ENCODE results near the gene PCDH1.

DNA sequence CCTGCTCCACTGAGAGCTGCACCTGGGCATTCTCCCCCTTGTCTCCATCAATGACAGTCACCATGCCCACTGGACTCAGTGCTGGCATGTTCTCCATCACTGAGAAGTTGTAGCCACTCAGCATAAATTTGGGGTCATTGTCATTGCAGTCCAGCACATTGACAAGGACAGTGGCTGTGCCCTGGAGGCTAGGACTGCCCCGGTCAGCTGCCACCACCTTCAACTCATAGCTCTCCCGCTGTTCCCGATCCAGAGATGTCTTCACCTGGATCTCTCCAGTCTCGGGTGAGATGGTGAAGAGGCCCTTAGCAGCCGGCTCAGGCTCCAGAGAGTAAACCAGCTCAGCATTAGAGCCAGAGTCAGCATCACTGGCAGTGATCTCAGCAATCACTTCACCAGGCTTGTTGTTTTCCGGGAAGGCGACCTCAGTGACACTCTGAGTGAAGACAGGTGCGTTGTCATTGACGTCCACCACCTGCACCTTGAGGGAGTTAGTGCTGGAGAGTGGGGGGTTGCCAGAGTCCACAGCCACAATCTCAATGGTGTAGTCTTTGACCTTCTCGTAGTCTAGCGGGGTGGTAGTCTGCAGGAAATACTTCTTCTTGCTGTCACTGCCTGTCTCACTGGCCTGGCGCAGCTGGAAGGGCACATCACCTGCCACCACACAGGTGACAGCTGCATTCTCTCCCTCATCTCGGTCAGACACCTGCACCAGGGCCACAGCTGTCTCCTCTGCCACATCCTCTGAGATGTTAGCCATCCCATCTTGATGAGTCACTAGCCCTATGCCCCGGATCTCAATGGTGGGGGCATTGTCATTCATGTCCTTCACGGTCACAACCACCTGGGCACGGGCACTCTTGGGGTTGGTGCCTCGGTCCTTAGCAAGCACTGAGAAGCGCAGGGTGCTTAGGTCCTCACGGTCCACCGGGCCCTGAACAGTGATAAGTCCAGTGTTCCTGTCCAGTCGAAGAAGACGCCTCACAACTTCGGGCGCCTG, 13.5 kb downstream of the PCDH1 start:
- TF ChIP-seq POLR2A (IDR thresholded peaks at IDR 0.05) = no peak
- TF ChIP-seq, protein P1, sequence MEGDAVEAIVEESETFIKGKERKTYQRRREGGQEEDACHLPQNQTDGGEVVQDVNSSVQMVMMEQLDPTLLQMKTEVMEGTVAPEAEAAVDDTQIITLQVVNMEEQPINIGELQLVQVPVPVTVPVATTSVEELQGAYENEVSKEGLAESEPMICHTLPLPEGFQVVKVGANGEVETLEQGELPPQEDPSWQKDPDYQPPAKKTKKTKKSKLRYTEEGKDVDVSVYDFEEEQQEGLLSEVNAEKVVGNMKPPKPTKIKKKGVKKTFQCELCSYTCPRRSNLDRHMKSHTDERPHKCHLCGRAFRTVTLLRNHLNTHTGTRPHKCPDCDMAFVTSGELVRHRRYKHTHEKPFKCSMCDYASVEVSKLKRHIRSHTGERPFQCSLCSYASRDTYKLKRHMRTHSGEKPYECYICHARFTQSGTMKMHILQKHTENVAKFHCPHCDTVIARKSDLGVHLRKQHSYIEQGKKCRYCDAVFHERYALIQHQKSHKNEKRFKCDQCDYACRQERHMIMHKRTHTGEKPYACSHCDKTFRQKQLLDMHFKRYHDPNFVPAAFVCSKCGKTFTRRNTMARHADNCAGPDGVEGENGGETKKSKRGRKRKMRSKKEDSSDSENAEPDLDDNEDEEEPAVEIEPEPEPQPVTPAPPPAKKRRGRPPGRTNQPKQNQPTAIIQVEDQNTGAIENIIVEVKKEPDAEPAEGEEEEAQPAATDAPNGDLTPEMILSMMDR (IDR thresholded peaks at IDR 0.05) = no peak

All from body of pancreas (tissue), 4 donors.